Uterus (tissue), 2 donors: Measurements from ENCODE around the gene CYP11A1.

ENCODE experiments used
- CTCF ChIP-seq, 4 experiments: fragments of 200-600 bp in 2 of 4; fragments of 450-650 bp in 2 of 4; sonication (generic) in 2 of 4; IDR thresholded peaks; one replicate each; pipeline ENCODE4 v1.5.1; 2016 to 2019; ENCODE audit warnings: antibody characterized with exemption in 4 of 4, mild to moderate bottlenecking in 2 of 4, moderate library complexity in 1 of 4
- POLR2A ChIP-seq, 2 donors: fragments of 450-650 bp; IDR thresholded peaks; one replicate each; pipeline ENCODE4 v1.6.1; 2016; ENCODE audit warnings: antibody characterized with exemption in 2 of 2, mild to moderate bottlenecking in 1 of 2, moderate library complexity in 1 of 2

- TF ChIP-seq POLR2A (IDR thresholded peaks at IDR 0.05) = no peak
- no peak for TF ChIP-seq CTCF (IDR thresholded peaks at IDR 0.05)
Observed at GRCh38 chr15:74369756-74370155, 2.3 kb upstream of the CYP11A1 start.
